ENCODE results near the gene DENND4C.
A peak's percentile ranks its signal among the peaks of the same experiment; 100 is the strongest.
"Not testable (repeated sequence)": the region's sequence is repeated elsewhere in the genome, so short reads cannot be mapped to it uniquely, and the experiment has no call there.

The DENND4C gene

GRCh38 chr9:19230355-19231125 lies at the start of gene DENND4C:
TSS of gene DENND4C (plus strand) at chr9:19230693. CDS start at chr9:19276175, 45,482 bp downstream.
- H3K4me3 ChIP-seq: peak within 1 kb of the TSS; percentile 98
- H3K4me1 ChIP-seq: peaks cover 38% of the 10 kb centered on the region
- peaks cover 46% of the 10 kb centered on the region for H4K20me1 ChIP-seq
- no peaks in the 10 kb centered on the region for H3K9me3 ChIP-seq
- H3K9ac ChIP-seq: peak within 1 kb of the TSS; percentile 92
- peaks cover 18% of the 10 kb centered on the region; the same call in 1 of the 2 replicates for H3K27me3 ChIP-seq
- TF ChIP-seq Cebpa-rat (IDR thresholded peaks at IDR 0.05): no peak
- no peaks in the 10 kb centered on the region for H3K36me3 ChIP-seq
- peak within 1 kb of the TSS; percentile 94 for H3K4me2 ChIP-seq
- H3K27ac ChIP-seq: peak within 1 kb of the TSS; percentile 91

GRCh38 chr9:19180991-19181390 lies 49.5 kb upstream of the DENND4C start:
- Histone ChIP-seq H3K9ac (no peak overlapping the region), H4K20me1 (no peaks in the 10 kb centered on the region), H3K4me2 (no peak overlapping the region), H3K36me3 (no peaks in the 10 kb centered on the region), H3K9me3 (no peaks in the 10 kb centered on the region), H3K4me1 (peaks cover 22% of the 10 kb centered on the region), H3K27me3 (no peaks in the 10 kb centered on the region), H3K4me3 (no peak overlapping the region), H3K27ac (no peak overlapping the region)
- TF ChIP-seq Cebpa-rat (IDR thresholded peaks at IDR 0.05): no peak

- H4K20me1 ChIP-seq: no peaks in the 10 kb centered on the region
- no peak overlapping the region for H3K4me3 ChIP-seq
- H3K9ac ChIP-seq: no peak overlapping the region
- peaks cover 22% of the 10 kb centered on the region for H3K4me1 ChIP-seq
- no peaks in the 10 kb centered on the region for H3K27me3 ChIP-seq
- H3K27ac ChIP-seq: no peak overlapping the region
- H3K36me3 ChIP-seq: no peaks in the 10 kb centered on the region
- H3K4me2 ChIP-seq: no peak overlapping the region
- H3K9me3 ChIP-seq: no peaks in the 10 kb centered on the region
- no peak for TF ChIP-seq Cebpa-rat (IDR thresholded peaks at IDR 0.05)
These were observed 48.9 kb upstream of the DENND4C start for GRCh38 chr9:19181561-19181960.

- peak overlapping the region; percentile 6; the same call in 1 of the 2 replicates for H3K27ac ChIP-seq
- H3K4me1 ChIP-seq: peaks cover 22% of the 10 kb centered on the region
- no peaks in the 10 kb centered on the region for H3K27me3 ChIP-seq
- no peak for TF ChIP-seq Cebpa-rat (IDR thresholded peaks at IDR 0.05)
- no peak overlapping the region for H3K4me3 ChIP-seq
- H3K9me3 ChIP-seq: no peaks in the 10 kb centered on the region
- peak overlapping the region; percentile 34; the same call in 1 of the 2 replicates for H3K9ac ChIP-seq
- no peaks in the 10 kb centered on the region for H4K20me1 ChIP-seq
- H3K36me3 ChIP-seq: no peaks in the 10 kb centered on the region
- peak overlapping the region; percentile 38 for H3K4me2 ChIP-seq
These were observed 46.2 kb upstream of the DENND4C start for GRCh38 chr9:19184144-19184917.

GRCh38 chr9:19185191-19185590 lies 45.3 kb upstream of the DENND4C start:
- no peak overlapping the region for H3K27ac ChIP-seq

GRCh38 chr9:19186232-19186631 lies 44.3 kb upstream of the DENND4C start:
- H3K36me3 ChIP-seq: no peaks in the 10 kb centered on the region
- H3K4me3 ChIP-seq: no peak overlapping the region
- no peaks in the 10 kb centered on the region for H4K20me1 ChIP-seq
- no peaks in the 10 kb centered on the region for H3K27me3 ChIP-seq
- H3K4me2 ChIP-seq: no peak overlapping the region
- H3K9ac ChIP-seq: no peak overlapping the region
- TF ChIP-seq Cebpa-rat (IDR thresholded peaks at IDR 0.05): no peak
- H3K27ac ChIP-seq: no peak overlapping the region
- no peaks in the 10 kb centered on the region for H3K9me3 ChIP-seq
- H3K4me1 ChIP-seq: peaks cover 22% of the 10 kb centered on the region

More at GRCh38 chr9:19185191-19185590, 45.3 kb upstream of the DENND4C start:
- Histone ChIP-seq H3K27me3 (no peaks in the 10 kb centered on the region), H3K4me3 (no peak overlapping the region), H3K36me3 (no peaks in the 10 kb centered on the region), H4K20me1 (no peaks in the 10 kb centered on the region), H3K9ac (no peak overlapping the region), H3K4me2 (no peak overlapping the region), H3K9me3 (no peaks in the 10 kb centered on the region), H3K4me1 (peaks cover 22% of the 10 kb centered on the region)
- no peak for TF ChIP-seq Cebpa-rat (IDR thresholded peaks at IDR 0.05)

GRCh38 chr9:19188771-19189170 lies 41.7 kb upstream of the DENND4C start:
- no peak overlapping the region for H3K27ac ChIP-seq
- H3K9me3 ChIP-seq: no peaks in the 10 kb centered on the region
- H4K20me1 ChIP-seq: no peaks in the 10 kb centered on the region
- no peak overlapping the region for H3K4me3 ChIP-seq
- TF ChIP-seq Cebpa-rat (IDR thresholded peaks at IDR 0.05): no peak
- no peaks in the 10 kb centered on the region for H3K27me3 ChIP-seq
- no peak overlapping the region for H3K4me2 ChIP-seq
- H3K36me3 ChIP-seq: no peaks in the 10 kb centered on the region
- H3K4me1 ChIP-seq: peaks cover 9% of the 10 kb centered on the region
- H3K9ac ChIP-seq: no peak overlapping the region

- H3K4me2 ChIP-seq: no peak overlapping the region
These were observed 38.1 kb upstream of the DENND4C start for GRCh38 chr9:19192202-19193028.

GRCh38 chr9:19193029-19193324 lies 37.5 kb upstream of the DENND4C start:
- H3K27ac ChIP-seq: no peak overlapping the region
- TF ChIP-seq Cebpa-rat (IDR thresholded peaks at IDR 0.05): no peak
- no peaks in the 10 kb centered on the region for H3K4me1 ChIP-seq
- H3K27me3 ChIP-seq: no peaks in the 10 kb centered on the region
- no peak overlapping the region for H3K4me2 ChIP-seq
- no peak overlapping the region for H3K4me3 ChIP-seq
- no peaks in the 10 kb centered on the region for H4K20me1 ChIP-seq
- no peak overlapping the region for H3K9ac ChIP-seq
- no peaks in the 10 kb centered on the region for H3K9me3 ChIP-seq
- H3K36me3 ChIP-seq: no peaks in the 10 kb centered on the region

More at GRCh38 chr9:19192202-19193028, 38.1 kb upstream of the DENND4C start:
- Histone ChIP-seq H3K36me3 (no peaks in the 10 kb centered on the region), H3K27ac (no peak overlapping the region), H3K4me1 (no peaks in the 10 kb centered on the region), H3K27me3 (no peaks in the 10 kb centered on the region), H3K9me3 (no peaks in the 10 kb centered on the region), H3K4me3 (no peak overlapping the region), H3K9ac (no peak overlapping the region), H4K20me1 (no peaks in the 10 kb centered on the region)
- no peak for TF ChIP-seq Cebpa-rat (IDR thresholded peaks at IDR 0.05)

- H3K4me2 ChIP-seq, H3K4me1 ChIP-seq, H3K27me3 ChIP-seq, H3K9ac ChIP-seq, H4K20me1 ChIP-seq, H3K9me3 ChIP-seq, H3K36me3 ChIP-seq, H3K27ac ChIP-seq, H3K4me3 ChIP-seq: not testable (repeated sequence)
These were observed 37.0 kb upstream of the DENND4C start for GRCh38 chr9:19193358-19193973.
